Activated T-cell treated with anti-CD3 and anti-CD28 coated beads, Interleukin-2, amount 50 U/mL, for 72 hours (primary cell): ENCODE data around the gene ADARB2. TPM values are rescaled to one million over a fixed set of nuclear protein-coding genes. Genes with fewer than 3 reads are reported as not detected.

Source experiments
- ATAC-seq, 2 donors: fragments of 150-1000 bp; cut with Tn5 transposase; replicated peaks in 1 of 2; 2 replicates each; pipeline ENCODE4 v1.10.0; 2021; ENCODE audit warnings: moderate library complexity in 2 of 2, mild to moderate bottlenecking in 1 of 2
- DNase-seq, 2 donors: peaks; one replicate each; pipeline ENCODE4 v3.0.0; 2021 to 2022; ENCODE audit warnings: mixed read lengths in 1 of 2
- H3K27ac Mint-ChIP-seq: one replicate; pipeline ENCODE4 v1.8.0; 2022; ENCODE audit warnings: mild to moderate bottlenecking, moderate library complexity, mixed read lengths
- H3K27me3 Mint-ChIP-seq: one replicate; pipeline ENCODE4 v1.8.0; 2022; ENCODE audit warnings: low read depth, mixed read lengths
- H3K36me3 Mint-ChIP-seq, 2 donors: one replicate each; pipeline ENCODE4 v1.8.0; 2022; ENCODE audit warnings: mixed read lengths in 2 of 2, mild to moderate bottlenecking in 1 of 2; ENCODE audit not compliant: insufficient read depth in 2 of 2
- H3K4me1 Mint-ChIP-seq: one replicate; pipeline ENCODE4 v1.8.0; 2022; ENCODE audit warnings: low read depth, mixed read lengths
- H3K4me3 Mint-ChIP-seq, 2 donors: one replicate each; pipeline ENCODE4 v1.8.0; 2022; ENCODE audit warnings: mild to moderate bottlenecking in 2 of 2, mixed read lengths in 2 of 2, moderate library complexity in 2 of 2
- H3K9me3 Mint-ChIP-seq, 2 donors: one replicate each; pipeline ENCODE4 v1.8.0; 2022; ENCODE audit warnings: mixed read lengths in 2 of 2
- total RNA-seq, 2 donors: library from RNA; stranded (reverse); gene quantifications; one replicate each; pipeline ENCODE4 v1.2.3, GENCODE V29; 2022

Gene ADARB2
- total RNA-seq, 2 donors from 2014 or later = 0.60 to 2.0 TPM

GRCh38 chr10:1549591-1550290 lies 187.6 kb downstream of the ADARB2 start:
- Mint-ChIP-seq H3K27me3 (peaks cover 11% of the 10 kb centered on the region), H3K36me3 (no peaks in the 10 kb centered on the region), H3K4me3 (peak overlapping the region in 1 of 2 donors; percentile 34), H3K27ac (no peak overlapping the region), H3K4me1 (no peaks in the 10 kb centered on the region), H3K9me3 (no peaks in the 10 kb centered on the region)
- no peak for DNase-seq
- ATAC-seq = no peak

GRCh38 chr10:1548596-1548995 lies 188.7 kb downstream of the ADARB2 start:
- no peaks in the 10 kb centered on the region for H3K4me1 Mint-ChIP-seq
- peaks cover 11% of the 10 kb centered on the region for H3K27me3 Mint-ChIP-seq
- no peaks in the 10 kb centered on the region for H3K36me3 Mint-ChIP-seq
- H3K27ac Mint-ChIP-seq = no peak overlapping the region
- H3K9me3 Mint-ChIP-seq = no peaks in the 10 kb centered on the region
- H3K4me3 Mint-ChIP-seq = no peak overlapping the region
- ATAC-seq (no peak), DNase-seq (no peak)

GRCh38 chr10:1548146-1548545 lies 189.2 kb downstream of the ADARB2 start:
- H3K27me3 Mint-ChIP-seq = peaks cover 11% of the 10 kb centered on the region
- no peaks in the 10 kb centered on the region for H3K9me3 Mint-ChIP-seq
- DNase-seq (no peak), ATAC-seq (no peak)
- H3K4me3 Mint-ChIP-seq = no peak overlapping the region
- no peak overlapping the region for H3K27ac Mint-ChIP-seq
- H3K36me3 Mint-ChIP-seq = no peaks in the 10 kb centered on the region
- H3K4me1 Mint-ChIP-seq = no peaks in the 10 kb centered on the region

- Mint-ChIP-seq H3K27ac (no peak overlapping the region), H3K4me1 (no peaks in the 10 kb centered on the region), H3K36me3 (no peaks in the 10 kb centered on the region), H3K4me3 (no peak overlapping the region), H3K27me3 (peaks cover 11% of the 10 kb centered on the region), H3K9me3 (no peaks in the 10 kb centered on the region)
- DNase-seq = no peak
- no peak for ATAC-seq
Measured at GRCh38 chr10:1546431-1547110, 190.8 kb downstream of the ADARB2 start.

GRCh38 chr10:1545524-1545923 lies 191.8 kb downstream of the ADARB2 start:
- Mint-ChIP-seq H3K4me3 (no peak overlapping the region), H3K9me3 (no peaks in the 10 kb centered on the region), H3K27ac (no peak overlapping the region), H3K27me3 (peaks cover 11% of the 10 kb centered on the region), H3K36me3 (no peaks in the 10 kb centered on the region), H3K4me1 (no peaks in the 10 kb centered on the region)
- ATAC-seq (no peak), DNase-seq (no peak)

- Mint-ChIP-seq H3K27ac (no peak overlapping the region), H3K9me3 (no peaks in the 10 kb centered on the region), H3K4me1 (no peaks in the 10 kb centered on the region), H3K4me3 (no peak overlapping the region), H3K27me3 (peaks cover 11% of the 10 kb centered on the region), H3K36me3 (no peaks in the 10 kb centered on the region)
- DNase-seq = no peak
- no peak for ATAC-seq
Measured at GRCh38 chr10:1544929-1545328, 192.4 kb downstream of the ADARB2 start.

- ATAC-seq (no peak), DNase-seq (no peak)
- Mint-ChIP-seq H3K27me3 (peaks cover 11% of the 10 kb centered on the region), H3K9me3 (no peaks in the 10 kb centered on the region), H3K4me1 (no peaks in the 10 kb centered on the region), H3K36me3 (no peaks in the 10 kb centered on the region), H3K27ac (no peak overlapping the region), H3K4me3 (no peak overlapping the region)
Measured at GRCh38 chr10:1544209-1544673, 193.1 kb downstream of the ADARB2 start.

GRCh38 chr10:1543596-1543995 lies 193.7 kb downstream of the ADARB2 start:
- no peak for ATAC-seq
- Mint-ChIP-seq H3K27ac (no peak overlapping the region), H3K9me3 (no peaks in the 10 kb centered on the region), H3K4me1 (no peaks in the 10 kb centered on the region), H3K4me3 (no peak overlapping the region), H3K27me3 (peaks cover 11% of the 10 kb centered on the region), H3K36me3 (no peaks in the 10 kb centered on the region)
- no peak for DNase-seq

- Mint-ChIP-seq H3K9me3 (no peaks in the 10 kb centered on the region), H3K4me3 (no peak overlapping the region), H3K4me1 (no peaks in the 10 kb centered on the region), H3K27me3 (peaks cover 11% of the 10 kb centered on the region), H3K27ac (no peak overlapping the region), H3K36me3 (no peaks in the 10 kb centered on the region)
- ATAC-seq (no peak), DNase-seq (no peak)
Measured at GRCh38 chr10:1542941-1543340, 194.4 kb downstream of the ADARB2 start.

GRCh38 chr10:1540144-1540543 lies 197.2 kb downstream of the ADARB2 start:
- H3K27me3 Mint-ChIP-seq = no peaks in the 10 kb centered on the region
- H3K9me3 Mint-ChIP-seq = no peaks in the 10 kb centered on the region
- H3K36me3 Mint-ChIP-seq = no peaks in the 10 kb centered on the region
- no peak for ATAC-seq
- H3K4me1 Mint-ChIP-seq = no peaks in the 10 kb centered on the region
- no peak overlapping the region for H3K27ac Mint-ChIP-seq
- no peak for DNase-seq
- H3K4me3 Mint-ChIP-seq = no peak overlapping the region

- Mint-ChIP-seq H3K4me1 (no peaks in the 10 kb centered on the region), H3K36me3 (no peaks in the 10 kb centered on the region), H3K27me3 (no peaks in the 10 kb centered on the region), H3K27ac (no peak overlapping the region), H3K4me3 (no peak overlapping the region), H3K9me3 (no peaks in the 10 kb centered on the region)
- DNase-seq (no peak), ATAC-seq (no peak)
Measured at GRCh38 chr10:1539216-1539615, 198.1 kb downstream of the ADARB2 start.

GRCh38 chr10:1538531-1539061 lies 198.7 kb downstream of the ADARB2 start:
- no peaks in the 10 kb centered on the region for H3K4me1 Mint-ChIP-seq
- no peaks in the 10 kb centered on the region for H3K36me3 Mint-ChIP-seq
- no peaks in the 10 kb centered on the region for H3K9me3 Mint-ChIP-seq
- H3K4me3 Mint-ChIP-seq = no peak overlapping the region
- no peak overlapping the region for H3K27ac Mint-ChIP-seq
- ATAC-seq (no peak), DNase-seq (no peak)
- no peaks in the 10 kb centered on the region for H3K27me3 Mint-ChIP-seq

- Mint-ChIP-seq H3K36me3 (no peaks in the 10 kb centered on the region), H3K27ac (no peak overlapping the region), H3K9me3 (no peaks in the 10 kb centered on the region), H3K27me3 (no peaks in the 10 kb centered on the region), H3K4me1 (no peaks in the 10 kb centered on the region), H3K4me3 (no peak overlapping the region)
- ATAC-seq = no peak
- no peak for DNase-seq
Measured at GRCh38 chr10:1538121-1538520, 199.2 kb downstream of the ADARB2 start.
